Caco-2 (cell line): Measurements from ENCODE around the gene TMPRSS7. TPM values are rescaled to one million over a fixed set of nuclear protein-coding genes. Genes with fewer than 3 reads are reported as not detected.

Experiments
- BruUV-seq: library from RNA; stranded (reverse); fragments of 400-500 nt; replicated peaks from 2 replicates; lab custom pipeline; 2021; lab: Mats Ljungman, UMichigan
- CTCF ChIA-PET: fragments of 300-600 bp; sonication (Branson Sonifier 250); formaldehyde crosslinking; loops from one replicate; lab custom pipeline; 2022; ENCODE audit warnings: antibody characterized with exemption; lab: Charles Lee
- POLR2A ChIA-PET: fragments of 300-600 bp; sonication (Branson Sonifier 250); formaldehyde crosslinking; loops from one replicate; lab custom pipeline; 2022; ENCODE audit warnings: antibody characterized with exemption; lab: Charles Lee
- DNase-seq, 2 experiments: peaks; one replicate each; pipeline versions ENCODE4 v3.0.0 to v3.0.0-alpha.2; 2020 to 2022
- H3K27me3 ChIP-seq: replicated peaks from 2 replicates; pipeline ENCODE4 v1.6.0; 2011; ENCODE audit warnings: low read length; ENCODE audit not compliant: control insufficient read depth, insufficient read depth
- H3K36me3 ChIP-seq: 2 replicates; pipeline ENCODE4 v1.5.1; 2011; ENCODE audit warnings: low read length; ENCODE audit not compliant: control insufficient read depth, insufficient read depth
- H3K4me1 ChIP-seq: fragments of 250-450 bp; sonication (Bioruptor Pico); 2 replicates; pipeline ENCODE4 v1.5.1; 2020; ENCODE audit warnings: mild to moderate bottlenecking
- H3K4me3 ChIP-seq: 2 replicates; pipeline ENCODE4 v1.5.1; 2011; ENCODE audit warnings: low read depth, mild to moderate bottlenecking, control low read depth, low read length
- H3K9me3 ChIP-seq: fragments of 250-450 bp; sonication (Bioruptor Pico); 2 replicates; pipeline ENCODE4 v1.5.1; 2020; ENCODE audit warnings: mild to moderate bottlenecking, moderate library complexity
- H3K27ac Mint-ChIP-seq: one replicate; pipeline ENCODE4 v1.8.0; 2022; ENCODE audit warnings: mixed read lengths; ENCODE audit not compliant: unreplicated experiment
- H3K27me3 Mint-ChIP-seq: one replicate; pipeline ENCODE4 v1.8.0; 2022; ENCODE audit warnings: mixed read lengths; ENCODE audit not compliant: insufficient read depth, unreplicated experiment
- H3K36me3 Mint-ChIP-seq: one replicate; pipeline ENCODE4 v1.8.0; 2022; ENCODE audit warnings: mild to moderate bottlenecking, mixed read lengths; ENCODE audit not compliant: insufficient read depth, unreplicated experiment
- H3K4me1 Mint-ChIP-seq: one replicate; pipeline ENCODE4 v1.8.0; 2022; ENCODE audit warnings: low read depth, mixed read lengths; ENCODE audit not compliant: unreplicated experiment
- H3K4me3 Mint-ChIP-seq: one replicate; pipeline ENCODE4 v1.8.0; 2022; ENCODE audit warnings: mild to moderate bottlenecking, moderate library complexity, mixed read lengths; ENCODE audit not compliant: unreplicated experiment
- H3K9me3 Mint-ChIP-seq: one replicate; pipeline ENCODE4 v1.8.0; 2022; ENCODE audit warnings: mixed read lengths; ENCODE audit not compliant: unreplicated experiment
- CTCF ChIP-seq, 2 experiments: fragments of 200-600 bp in 1 of 2; IDR thresholded peaks; 1 replicate in 1 of 2; 2 replicates in 1 of 2; pipeline versions ENCODE4 v1.5.1 to v1.8.0; 2011 to 2022; ENCODE audit warnings: antibody characterized with exemption in 1 of 2, control low read depth in 1 of 2, inconsistent platforms in 1 of 2, low read depth in 1 of 2, low read length in 1 of 2, mild to moderate bottlenecking in 1 of 2, moderate library complexity in 1 of 2; ENCODE audit not compliant: insufficient read depth in 1 of 2, severe bottlenecking in 1 of 2, unreplicated experiment in 1 of 2
- intact Hi-C: fragments of 100-400 bp; cut with micrococcal nuclease; formaldehyde crosslinking; loops from one replicate; pipeline ENCODE4 v1.10.0; 2022; ENCODE audit not compliant: unreplicated experiment
- total RNA-seq: library from RNA; stranded (reverse); gene quantifications from 2 replicates; pipeline ENCODE4 v1.2.3, GENCODE V29; 2022

Gene TMPRSS7
- total RNA-seq, 1 experiment from 2014 or later: 0.36 TPM

DNA sequence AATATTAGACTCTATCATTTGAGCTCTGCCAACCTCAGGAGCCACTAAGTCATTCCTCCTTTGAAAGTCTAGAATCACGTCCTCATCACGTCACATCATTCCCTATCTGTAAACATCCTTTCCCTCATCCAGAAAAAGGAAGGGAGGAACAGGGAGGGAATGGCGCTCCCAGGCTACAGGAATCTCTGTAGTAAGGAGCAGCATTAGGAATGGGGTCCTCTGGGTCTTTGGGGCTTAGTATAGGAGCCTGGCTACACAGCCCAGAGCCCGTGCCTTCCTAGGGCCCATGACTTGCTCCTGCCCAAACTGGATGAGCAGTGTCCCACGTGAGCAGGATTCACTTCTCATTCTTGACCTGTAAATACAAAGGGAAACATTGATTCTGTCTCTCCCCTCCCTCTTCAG, 34.2 kb upstream of the TMPRSS7 start:
- ChIA-PET CTCF (interaction anchor here (1.5 to 2.9 kb wide), 2 partner anchors 11 to 13 kb away, joined by 4 to 16 read pairs; no protein-coding TSS in a partner anchor), POLR2A (no interaction called here)
- H3K9me3 ChIP-seq: no peaks in the 10 kb centered on the region
- intact Hi-C loops: no loop called here
- Mint-ChIP-seq H3K36me3 (peaks cover 9% of the 10 kb centered on the region), H3K27ac (no peak overlapping the region), H3K27me3 (no peaks in the 10 kb centered on the region), H3K4me3 (no peak overlapping the region), H3K4me1 (peaks cover 31% of the 10 kb centered on the region), H3K9me3 (no peaks in the 10 kb centered on the region)
- peaks cover 9% of the 10 kb centered on the region for H3K4me1 ChIP-seq
- H3K36me3 ChIP-seq: no peaks in the 10 kb centered on the region
- DNase-seq: no peak
- H3K4me3 ChIP-seq: no peak overlapping the region
- no TSS peak for BruUV-seq
- no peaks in the 10 kb centered on the region for H3K27me3 ChIP-seq
- no peak for TF ChIP-seq CTCF (IDR thresholded peaks at IDR 0.05; ENCODE audit: insufficient read depth in 1 of 2, low read depth in 1 of 2, low read length in 1 of 2, severe bottlenecking in 1 of 2, unreplicated experiment in 1 of 2)

DNA sequence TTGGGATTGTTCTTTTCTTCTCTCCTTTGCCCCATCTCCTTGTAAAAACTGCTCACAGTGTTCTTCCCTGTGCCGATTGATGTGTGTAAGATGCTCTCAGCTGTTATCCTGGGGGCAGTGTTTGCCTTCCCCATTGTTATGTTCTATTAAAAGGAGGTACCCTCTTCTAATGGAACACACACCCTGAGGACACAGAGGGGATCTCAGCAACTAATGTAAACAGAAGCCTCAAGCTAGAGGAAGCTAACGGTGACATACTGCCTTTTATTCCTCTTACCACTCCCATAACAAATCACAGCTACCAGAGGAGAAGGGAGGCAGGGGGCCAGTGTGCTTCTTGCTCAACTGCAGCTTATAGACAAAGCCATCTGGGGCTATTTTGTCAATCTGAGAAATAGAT, 33.6 kb upstream of the TMPRSS7 start:
- peaks cover 9% of the 10 kb centered on the region for H3K4me1 ChIP-seq
- ChIA-PET CTCF (interaction anchor here (2.9 kb wide), 1 partner anchor 13 kb away, joined by 16 read pairs; no protein-coding TSS in a partner anchor), POLR2A (no interaction called here)
- DNase-seq: no peak
- no peak for TF ChIP-seq CTCF (IDR thresholded peaks at IDR 0.05; ENCODE audit: insufficient read depth in 1 of 2, low read depth in 1 of 2, low read length in 1 of 2, severe bottlenecking in 1 of 2, unreplicated experiment in 1 of 2)
- Mint-ChIP-seq H3K4me3 (no peak overlapping the region), H3K27ac (no peak overlapping the region), H3K9me3 (no peaks in the 10 kb centered on the region), H3K27me3 (no peaks in the 10 kb centered on the region), H3K4me1 (peaks cover 31% of the 10 kb centered on the region), H3K36me3 (peaks cover 5% of the 10 kb centered on the region)
- no peaks in the 10 kb centered on the region for H3K27me3 ChIP-seq
- intact Hi-C loops: no loop called here
- H3K36me3 ChIP-seq: no peaks in the 10 kb centered on the region
- BruUV-seq: no TSS peak
- H3K4me3 ChIP-seq: no peak overlapping the region
- H3K9me3 ChIP-seq: no peaks in the 10 kb centered on the region

GRCh38 chr3:112001526-112001925, 33.0 kb upstream of the TMPRSS7 start:
- H3K4me1 ChIP-seq: peaks cover 9% of the 10 kb centered on the region
- H3K27me3 Mint-ChIP-seq: no peaks in the 10 kb centered on the region
- no peaks in the 10 kb centered on the region for H3K9me3 Mint-ChIP-seq
- H3K4me1 Mint-ChIP-seq: peaks cover 31% of the 10 kb centered on the region
- no peak for DNase-seq
- no peak overlapping the region for H3K4me3 ChIP-seq
- no peak overlapping the region for H3K27ac Mint-ChIP-seq
- no peak for TF ChIP-seq CTCF (IDR thresholded peaks at IDR 0.05; ENCODE audit: insufficient read depth in 1 of 2, low read depth in 1 of 2, low read length in 1 of 2, severe bottlenecking in 1 of 2, unreplicated experiment in 1 of 2)
- peaks cover 5% of the 10 kb centered on the region for H3K36me3 Mint-ChIP-seq
- no peaks in the 10 kb centered on the region for H3K36me3 ChIP-seq
- no peak overlapping the region for H3K4me3 Mint-ChIP-seq
- no peaks in the 10 kb centered on the region for H3K9me3 ChIP-seq
- no peaks in the 10 kb centered on the region for H3K27me3 ChIP-seq
- ChIA-PET POLR2A (no interaction called here), CTCF (interaction anchor here (2.9 kb wide), 1 partner anchor 12 kb away, joined by 16 read pairs; no protein-coding TSS in a partner anchor)
- BruUV-seq: no TSS peak
- intact Hi-C loops: no loop called here
